ENCODE measurements around the gene HOXA9.

The HOXA9 gene

DNA sequence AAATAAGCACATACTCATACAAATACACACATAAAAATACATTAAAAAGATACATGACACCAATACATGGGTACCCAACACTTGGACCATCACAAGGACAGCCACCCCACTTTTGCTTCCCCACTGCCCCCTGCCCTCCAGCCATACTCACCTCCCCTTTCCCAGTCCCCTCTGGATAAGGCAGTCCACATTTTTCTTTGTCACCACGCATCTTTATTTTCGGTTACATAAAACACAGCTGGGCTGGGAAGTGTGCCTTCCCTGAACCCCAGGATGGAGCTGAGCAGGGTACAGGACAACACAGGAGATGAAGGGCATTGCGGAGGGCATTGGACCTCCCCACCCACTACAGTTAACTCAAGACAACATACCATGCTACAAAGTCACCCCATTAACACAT lies 11.8 kb downstream of the HOXA9 start:
- no peak for DNase-seq (ENCODE audit: low read depth)

DNA sequence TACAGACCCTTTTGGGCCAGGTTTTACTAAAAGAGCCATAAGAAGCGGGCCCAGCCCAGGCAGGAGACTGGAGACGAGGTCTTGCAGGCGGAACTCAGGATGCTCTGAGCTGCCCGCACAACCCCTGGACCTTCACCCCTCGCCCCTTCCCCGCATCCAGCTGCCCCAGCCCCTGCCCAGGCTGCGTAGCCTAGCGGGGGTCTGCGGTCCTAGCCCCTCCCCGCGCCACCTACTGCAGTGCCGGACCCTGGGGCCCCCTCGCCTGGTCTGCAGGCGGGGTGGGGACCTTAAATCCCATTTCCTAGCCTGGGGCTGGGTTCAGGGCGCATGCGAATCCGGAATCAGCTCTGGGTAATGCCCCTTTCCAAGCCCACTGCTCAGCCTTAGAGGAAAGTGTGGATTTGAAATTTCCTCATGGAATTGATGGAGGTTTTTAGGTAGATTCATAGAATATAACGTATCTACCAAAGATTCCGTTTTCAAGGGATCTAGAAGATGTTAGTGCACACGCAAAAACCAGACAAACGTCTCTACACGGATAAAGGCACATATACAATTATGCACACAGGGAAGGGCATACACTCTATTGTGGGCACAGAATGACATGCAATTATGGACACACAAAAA lies 12.4 kb downstream of the HOXA9 start:
- no peak for DNase-seq (ENCODE audit: low read depth)

DNA sequence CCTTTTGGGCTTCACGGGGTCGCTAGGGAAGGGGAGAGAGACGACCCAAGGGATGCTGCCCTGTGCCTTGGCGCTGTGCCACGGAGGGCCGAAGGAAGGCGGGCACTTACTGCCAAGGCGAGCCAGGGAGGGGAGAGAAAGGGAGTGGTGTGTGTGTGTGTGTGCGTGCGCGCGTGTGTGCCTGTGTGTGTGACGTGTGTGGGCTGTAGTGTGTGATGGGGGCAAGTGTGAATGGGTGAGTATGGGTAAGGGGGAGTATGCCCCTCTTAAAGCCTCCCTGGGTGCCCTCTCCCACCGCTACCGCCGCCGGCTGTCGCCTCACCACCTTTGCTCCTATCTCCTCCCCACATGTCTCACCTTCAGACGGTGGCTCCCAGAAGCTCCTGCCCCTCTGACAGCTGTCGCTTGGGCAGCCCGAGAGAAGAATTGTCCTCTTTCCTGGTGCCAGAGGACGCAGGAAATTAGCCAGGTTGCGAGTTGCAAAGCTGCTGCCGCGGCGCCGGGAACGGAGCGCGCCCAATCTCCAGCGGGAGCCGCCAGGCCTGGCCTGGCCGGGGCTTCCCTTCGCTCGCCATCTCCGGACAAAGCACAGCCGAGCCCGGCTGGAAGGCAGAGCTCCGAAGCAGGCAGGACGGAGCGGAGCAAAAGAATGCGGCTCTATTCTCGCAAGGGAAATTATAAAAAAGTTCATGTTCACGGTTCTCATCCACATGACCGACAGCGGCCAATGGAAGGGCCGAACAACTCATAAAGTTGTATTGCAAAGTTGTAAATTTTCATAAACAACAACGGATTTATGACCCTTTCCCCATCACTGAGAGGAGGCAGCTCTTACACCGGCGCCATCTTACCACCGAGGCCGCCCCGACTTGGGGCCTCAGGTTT lies 13.2 kb downstream of the HOXA9 start, which contains the start of gene HOXA3:
Gene HOXA3 (minus strand): TSS at position 653 of the 885 bp plus-strand sequence. CDS start 41,943 bp downstream, outside the sequence.
- no peak for DNase-seq (ENCODE audit: low read depth)

DNA sequence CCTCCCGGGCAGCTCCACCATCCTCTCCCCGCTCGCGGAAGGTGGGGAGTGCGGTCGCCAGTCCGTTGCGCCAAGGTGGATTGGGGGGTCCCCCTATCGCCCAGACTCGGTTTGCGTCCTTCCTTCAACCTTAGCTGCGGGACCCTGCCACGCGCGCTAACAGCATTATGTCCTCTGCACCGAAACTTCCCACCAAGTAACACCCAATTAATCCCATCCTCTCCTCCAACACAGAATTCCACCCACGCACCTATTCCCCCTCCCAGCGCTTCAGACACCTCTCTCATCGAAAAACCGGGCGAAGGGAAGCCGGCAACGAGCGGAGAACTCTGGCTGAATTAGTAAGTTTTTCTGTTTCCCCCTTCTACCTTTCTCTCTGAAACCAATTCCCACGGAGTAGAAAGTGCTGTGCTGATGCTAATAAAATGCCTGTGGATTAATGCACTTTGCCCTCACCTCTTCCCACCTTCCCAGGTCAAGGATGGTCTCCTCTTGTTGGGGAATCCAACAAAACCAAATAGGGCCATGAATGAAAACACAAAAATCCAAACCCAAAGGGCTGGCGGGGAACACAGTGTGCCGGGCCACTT lies 13.9 kb downstream of the HOXA9 start:
- DNase-seq (ENCODE audit: low read depth) = no peak

DNA sequence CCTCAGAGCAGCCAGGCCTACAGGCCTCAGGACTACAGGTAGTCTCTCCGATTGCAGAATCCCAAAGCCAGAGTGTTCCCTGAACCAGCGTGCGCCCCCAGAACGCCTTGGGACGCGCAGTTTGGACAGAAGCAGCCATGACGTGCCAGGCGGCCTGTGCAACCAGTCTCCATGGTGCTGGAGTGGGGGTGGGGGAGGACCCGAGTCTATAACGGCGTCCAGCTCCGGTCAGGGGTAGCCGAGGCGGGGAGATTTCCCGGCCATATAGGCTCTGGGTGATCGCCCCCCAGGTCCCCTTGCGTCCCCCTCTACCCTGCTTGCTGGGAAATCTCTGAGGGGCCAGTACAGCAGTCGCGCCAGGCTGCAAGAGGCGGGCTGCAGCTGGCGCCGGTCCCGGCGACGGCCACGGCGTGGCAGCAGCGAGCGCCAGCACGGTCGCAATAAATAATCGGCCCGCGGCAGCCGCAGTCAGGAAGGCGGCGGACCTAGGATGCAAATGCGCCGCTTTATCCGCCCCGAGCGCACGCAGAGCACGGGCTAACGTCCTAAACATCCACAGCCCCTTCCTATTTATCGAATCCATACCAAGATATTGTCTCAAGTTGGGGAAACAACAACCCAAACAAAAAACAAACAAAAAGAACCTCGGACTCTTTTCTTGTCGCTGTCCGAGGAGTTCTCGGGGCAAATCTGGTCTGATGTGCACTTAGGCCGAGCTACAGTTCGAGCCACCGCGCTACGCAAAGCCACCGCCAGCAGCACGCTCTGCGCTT lies 14.6 kb downstream of the HOXA9 start:
- no peak for DNase-seq (ENCODE audit: low read depth)

DNA sequence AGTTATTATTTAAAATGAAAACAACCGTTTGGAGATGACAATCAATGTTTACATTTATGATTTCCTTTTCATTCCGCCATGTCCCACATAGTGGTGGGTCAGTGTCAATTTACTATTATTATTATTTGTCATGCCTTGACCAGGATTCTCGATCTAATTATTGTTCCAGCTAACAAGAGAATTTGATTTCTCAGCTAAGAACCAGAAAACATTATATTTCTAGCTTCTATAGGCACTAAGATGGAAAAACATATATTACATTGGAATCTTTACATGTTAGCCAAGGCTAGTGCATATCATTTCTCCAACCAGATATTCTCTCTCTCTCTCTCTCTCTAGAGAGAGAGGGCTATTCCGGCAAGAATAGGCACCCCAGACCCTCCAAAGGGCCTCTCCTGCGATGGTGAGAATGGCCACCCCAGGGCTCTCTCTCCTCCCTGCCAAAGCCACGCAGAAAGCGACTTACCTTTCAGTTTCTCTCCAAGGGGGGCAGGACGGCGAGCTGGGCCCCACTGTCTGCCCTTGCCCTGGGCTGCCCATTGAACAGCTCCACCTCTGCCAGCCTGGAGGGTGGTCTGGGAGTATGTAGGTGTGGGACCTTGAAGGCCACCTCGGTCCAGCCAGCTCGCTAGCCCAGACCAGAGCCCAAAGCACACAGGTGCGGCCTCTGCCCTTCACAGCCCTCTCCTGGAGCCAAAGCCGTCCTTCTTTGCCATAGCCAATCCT lies 15.3 kb downstream of the HOXA9 start:
- no peak for DNase-seq (ENCODE audit: low read depth)

DNA sequence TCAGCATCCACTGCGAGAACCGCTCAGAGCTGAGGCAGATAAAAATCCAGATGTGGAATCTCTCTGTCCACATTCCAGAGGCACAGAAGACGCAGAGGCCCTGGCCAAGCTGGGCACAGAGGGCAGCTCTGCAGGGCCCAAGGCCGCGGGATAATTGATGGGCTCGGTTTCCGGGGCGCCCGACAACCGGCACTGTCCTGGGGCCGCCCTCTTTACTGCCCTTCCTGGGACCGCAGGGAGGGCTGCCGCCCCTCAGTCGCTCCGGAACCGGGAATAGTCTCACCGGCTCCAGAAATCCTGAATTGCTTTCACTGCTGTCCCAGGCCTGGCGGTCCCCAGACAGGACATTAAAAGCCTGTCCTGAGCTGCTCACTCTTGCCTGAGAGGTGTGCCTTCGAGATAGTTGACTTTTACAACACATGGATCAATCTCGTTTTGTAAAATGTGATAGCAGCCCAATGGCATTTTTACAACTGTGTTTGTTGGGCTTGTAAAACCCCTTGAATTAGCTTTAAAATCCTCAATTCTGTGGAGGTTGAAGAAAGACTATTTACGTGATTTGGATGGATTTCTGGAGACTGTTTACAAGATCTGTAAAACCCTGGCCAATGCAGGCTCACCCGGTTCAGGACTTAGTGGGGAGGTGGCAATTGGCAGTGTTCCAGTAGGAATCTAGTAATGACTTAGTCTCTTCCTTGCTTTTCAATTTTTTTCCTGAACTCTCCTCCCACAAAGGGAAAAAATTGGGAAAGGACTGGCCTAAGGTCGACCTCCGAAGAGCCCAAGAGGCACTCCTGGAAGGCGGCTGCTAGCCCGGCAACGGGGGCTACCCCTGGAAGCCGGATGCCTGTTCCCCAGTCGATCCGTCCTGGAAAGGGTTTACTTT lies 16.3 kb downstream of the HOXA9 start:
- DNase-seq (ENCODE audit: low read depth) = no peak

DNA sequence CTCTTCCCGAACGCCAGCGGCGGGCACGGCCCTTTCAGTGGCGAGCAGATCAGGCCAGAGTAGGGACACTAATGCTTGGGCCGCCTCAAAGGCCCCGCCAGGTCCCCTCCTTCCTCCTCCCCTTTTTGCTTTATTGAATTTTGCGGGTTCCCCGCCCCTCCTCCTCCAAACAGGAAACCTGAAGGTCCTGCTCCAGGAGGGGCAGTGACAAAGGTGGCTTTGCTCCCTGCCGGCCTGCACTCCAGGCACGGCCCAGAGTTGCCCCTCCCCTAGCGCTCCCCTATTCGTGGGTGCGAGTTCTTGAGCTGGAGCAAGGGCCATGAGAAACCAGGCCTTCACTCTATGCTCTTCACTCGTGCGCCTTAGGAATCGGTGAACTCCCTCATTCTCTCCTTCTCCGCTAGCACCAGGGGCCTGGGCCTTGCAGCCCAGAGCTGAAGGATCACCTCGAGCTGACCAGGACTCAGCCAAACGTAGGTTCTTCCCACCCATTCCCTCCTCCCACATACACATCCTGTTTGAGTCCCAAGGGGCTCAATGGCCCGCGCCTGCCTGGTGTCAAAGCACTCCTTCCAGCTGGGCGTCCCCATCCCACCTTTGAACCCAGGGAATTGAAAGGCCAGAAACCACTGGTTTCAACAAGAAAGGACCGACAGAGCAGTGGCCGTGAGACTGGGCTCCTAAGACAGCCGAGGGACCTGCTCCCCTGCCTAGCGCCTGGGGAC lies 17.1 kb downstream of the HOXA9 start:
- DNase-seq (ENCODE audit: low read depth) = no peak

DNA sequence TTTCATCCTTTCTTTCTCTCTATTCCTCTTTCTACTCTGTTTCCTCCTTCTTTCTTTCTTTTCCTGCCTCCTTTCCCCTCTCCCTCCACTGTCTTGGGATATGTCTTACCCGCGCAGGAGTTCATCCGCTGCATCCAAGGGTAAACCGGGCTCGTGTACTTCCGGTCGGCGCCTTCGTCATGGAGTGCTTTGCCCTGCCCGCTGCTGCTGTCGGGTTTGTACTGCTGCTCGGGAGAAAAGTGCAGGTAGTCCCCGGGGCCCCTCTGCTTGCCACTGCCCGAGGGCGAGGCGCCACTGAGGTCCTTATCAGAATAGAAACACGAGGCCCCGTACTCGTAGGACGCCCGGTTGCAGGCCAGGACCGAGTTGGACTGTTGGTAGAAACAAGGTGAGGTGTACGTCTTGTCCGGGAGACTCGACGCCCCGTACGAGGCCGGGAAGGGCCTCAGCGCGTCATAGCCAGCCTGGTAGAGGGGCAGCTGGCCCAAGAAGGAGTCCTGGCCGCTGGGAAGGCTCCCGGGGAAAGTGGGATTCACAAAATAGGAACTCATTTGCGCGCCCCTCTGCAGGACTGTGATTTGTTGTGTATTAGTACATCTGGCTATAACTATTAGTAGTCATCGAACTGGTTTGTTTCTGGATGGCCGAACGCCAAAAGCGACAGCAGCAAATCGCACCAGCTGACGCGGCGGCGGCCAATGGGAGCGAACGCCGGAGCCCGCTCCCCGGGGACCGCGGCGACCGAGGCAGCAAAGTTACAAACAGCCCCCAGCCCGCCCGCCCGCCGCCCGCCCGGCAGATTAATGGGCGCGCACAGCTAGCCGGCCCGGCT lies 17.9 kb downstream of the HOXA9 start, which contains the start of gene HOXA6:
Gene HOXA6 (minus strand): TSS at position 576 of the 832 bp plus-strand sequence. CDS start 25 bp downstream, at position 551.
- DNase-seq (ENCODE audit: low read depth) = no peak

DNA sequence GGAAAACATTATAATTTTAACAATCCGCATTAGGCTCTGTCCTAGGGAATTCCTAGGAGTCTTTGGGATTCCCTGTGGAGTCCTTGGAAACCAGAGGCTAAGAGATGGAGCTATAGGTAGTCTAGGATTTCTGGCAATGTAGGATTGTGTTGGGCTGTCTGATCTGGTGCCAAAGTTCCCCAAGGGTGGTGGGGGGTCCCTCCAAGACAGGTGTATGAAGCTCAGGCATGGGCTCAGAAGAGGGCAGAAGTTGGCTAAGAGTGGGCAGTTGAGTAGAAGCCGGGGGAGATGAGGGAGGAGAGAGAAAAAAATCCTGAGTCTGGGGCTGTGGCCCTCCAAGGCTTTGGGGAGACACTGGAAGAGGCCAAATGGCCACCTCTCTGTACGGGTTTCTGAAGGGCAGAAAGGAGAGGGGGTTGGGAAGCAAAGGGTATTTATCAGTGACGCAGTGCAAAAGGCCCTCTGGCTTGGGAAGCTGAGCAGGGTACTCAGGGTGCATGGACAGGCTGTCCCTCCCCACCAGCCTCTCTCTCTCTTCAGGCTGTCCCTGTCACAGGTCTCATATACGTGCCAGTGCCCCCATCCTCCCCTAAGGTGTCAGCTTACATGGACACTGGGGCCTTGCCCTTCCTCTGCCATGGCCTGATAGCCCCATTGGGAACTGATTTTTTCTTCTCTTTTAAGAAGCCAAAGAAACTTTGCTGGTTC lies 18.7 kb downstream of the HOXA9 start:
- DNase-seq (ENCODE audit: low read depth) = no peak

DNA sequence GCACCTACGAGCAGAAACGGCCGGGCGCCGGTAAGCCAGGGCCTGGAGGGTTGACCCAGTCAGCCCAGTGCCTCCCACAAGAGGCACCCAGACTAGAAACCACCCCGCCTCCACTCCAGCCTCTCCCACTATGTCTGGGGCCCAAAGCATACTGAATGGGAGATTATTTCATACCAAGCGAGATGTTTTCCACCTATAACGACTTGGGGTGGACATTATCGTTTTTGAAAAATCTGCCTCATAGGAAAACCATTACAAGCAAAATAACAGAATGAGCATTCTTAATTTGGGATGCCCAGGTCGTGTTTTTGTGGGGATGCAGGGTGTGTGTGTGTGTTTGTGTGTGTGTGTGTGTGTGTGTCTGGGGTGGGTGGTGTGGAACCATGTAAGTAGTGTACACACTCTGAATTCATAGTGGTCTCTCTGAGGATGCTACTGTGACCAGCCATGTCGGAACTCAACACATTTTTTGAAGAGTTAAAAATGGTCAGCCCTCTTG lies 19.4 kb downstream of the HOXA9 start:
- no peak for DNase-seq (ENCODE audit: low read depth)

DNA sequence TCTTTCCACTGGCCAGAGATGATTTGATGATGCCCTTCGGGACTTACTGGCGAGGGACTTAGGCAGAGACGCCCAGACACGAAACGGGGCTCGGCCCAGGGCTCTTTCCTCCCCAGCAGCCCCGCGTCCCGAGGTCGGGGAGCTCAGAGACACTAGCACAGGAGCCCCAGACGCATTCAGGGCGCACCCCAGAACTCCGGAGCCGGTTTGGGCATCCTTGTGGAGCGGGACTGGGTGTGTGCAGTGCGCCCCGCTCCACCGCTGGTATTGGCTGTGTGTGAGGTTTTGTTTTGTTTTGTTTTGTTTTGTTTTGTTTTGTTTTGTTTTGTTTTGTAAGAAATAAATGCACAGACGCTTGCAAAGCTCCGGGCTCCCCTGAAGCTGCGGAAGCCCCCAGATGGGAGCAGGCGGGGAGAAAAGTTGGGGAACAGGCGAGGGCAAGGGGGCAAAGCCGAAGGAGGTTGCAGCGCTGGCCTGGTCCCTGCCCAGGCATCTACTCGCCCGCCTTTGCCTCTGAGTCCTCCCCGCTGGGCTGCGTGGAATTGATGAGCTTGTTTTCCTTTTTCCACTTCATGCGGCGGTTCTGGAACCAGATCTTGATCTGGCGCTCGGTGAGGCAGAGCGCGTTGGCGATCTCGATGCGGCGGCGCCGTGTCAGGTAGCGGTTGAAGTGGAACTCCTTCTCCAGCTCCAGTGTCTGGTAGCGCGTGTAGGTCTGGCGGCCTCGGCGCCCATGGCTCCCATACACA lies 20.0 kb downstream of the HOXA9 start:
- no peak for DNase-seq (ENCODE audit: low read depth)

DNA sequence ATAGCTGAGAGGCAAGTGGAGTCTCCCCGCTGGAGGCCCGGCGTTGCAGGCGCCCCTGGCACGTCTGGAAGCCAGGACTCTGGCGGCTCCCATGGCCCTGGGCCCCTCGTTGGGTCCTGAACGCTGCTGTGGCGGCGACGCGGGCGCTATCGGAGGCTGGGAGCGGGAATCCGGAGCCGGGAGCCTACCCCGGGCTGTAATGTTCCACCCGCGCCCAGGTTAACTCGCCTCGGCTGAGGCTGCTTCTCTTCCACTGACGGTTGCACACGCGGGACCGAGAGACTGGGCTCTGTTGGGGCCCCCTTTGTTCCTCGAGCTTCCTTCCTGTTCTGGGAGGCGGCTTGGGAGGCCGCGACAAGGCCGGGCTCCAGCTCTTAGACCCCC lies 20.6 kb downstream of the HOXA9 start:
- no peak for DNase-seq (ENCODE audit: low read depth)

DNA sequence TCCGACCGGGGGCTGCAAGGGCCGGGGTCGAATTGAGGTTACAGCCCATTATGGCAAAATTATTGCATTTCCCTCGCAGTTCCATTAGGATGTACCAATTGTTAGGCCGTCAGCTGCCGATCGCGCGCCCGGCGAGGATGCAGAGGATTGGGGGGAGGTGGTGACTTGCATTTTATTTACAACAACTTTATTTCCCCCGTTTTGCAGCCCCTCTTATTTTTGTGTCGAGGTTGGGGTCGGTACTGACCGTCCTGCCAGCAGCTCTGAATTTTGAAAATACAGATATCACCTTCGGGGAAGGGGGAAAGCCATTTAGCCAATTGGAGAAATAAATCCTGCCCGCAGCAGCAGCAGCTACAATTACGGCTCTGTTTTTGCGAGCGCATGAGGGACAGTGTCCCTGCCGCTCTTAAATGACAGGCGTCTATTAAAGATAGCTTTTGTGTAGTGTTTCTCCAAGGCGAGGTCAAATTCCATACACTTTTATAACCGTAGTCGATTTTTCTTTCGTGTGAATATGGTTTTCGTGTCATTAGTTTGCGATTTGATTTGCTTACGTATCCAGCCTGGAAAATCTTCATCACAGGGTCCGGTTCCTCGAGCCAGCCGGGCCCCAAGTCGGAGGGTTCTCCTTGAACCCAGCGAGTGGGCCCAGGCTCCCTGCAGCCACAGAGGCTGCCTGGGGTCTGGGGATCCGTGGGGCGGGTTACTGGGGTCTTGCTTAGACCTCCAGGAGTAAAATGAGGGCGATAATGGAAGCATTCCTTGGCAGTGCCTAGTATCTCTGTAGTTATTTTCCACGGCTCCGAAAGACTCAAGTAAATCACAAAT lies 21.2 kb downstream of the HOXA9 start:
- DNase-seq (ENCODE audit: low read depth) = no peak

DNA sequence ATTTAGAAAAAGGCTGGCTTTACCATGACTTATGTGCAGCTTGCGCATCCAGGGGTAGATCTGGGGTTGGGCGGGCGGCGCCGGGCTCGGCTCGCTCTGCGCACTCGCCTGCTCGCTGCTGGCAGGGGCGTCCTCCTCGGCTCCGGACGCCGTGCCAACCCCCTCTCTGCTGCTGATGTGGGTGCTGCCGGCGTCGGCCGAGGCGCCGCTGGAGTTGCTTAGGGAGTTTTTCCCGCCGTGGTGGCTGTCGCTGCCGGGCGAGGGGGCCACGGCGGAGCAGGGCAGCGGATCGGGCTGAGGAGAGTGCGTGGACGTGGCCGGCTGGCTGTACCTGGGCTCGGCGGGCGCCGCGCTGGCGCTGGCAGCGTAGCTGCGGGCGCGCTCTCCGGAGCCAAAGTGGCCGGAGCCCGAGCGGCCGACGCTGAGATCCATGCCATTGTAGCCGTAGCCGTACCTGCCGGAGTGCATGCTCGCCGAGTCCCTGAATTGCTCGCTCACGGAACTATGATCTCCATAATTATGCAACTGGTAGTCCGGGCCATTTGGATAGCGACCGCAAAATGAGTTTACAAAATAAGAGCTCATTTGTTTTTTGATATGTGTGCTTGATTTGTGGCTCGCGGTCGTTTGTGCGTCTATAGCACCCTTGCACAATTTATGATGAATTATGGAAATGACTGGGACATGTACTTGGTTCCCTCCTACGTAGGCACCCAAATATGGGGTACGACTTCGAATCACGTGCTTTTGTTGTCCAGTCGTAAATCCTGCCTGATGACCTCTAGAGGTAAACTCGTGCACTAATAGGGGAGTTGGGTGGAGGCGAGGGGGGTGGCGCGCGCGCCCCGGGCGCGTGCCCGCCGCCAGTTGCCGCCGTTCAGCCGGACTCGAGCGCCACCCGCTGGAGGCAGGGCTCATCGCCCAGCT lies 22.1 kb downstream of the HOXA9 start, which contains the start of gene HOXA5:
Gene HOXA5 (minus strand): TSS at position 659 of the 927 bp plus-strand sequence. CDS start 74 bp downstream, at position 585.
- peak; percentile 57 for DNase-seq (ENCODE audit: low read depth)
